Neuronal stem cell (in vitro differentiated cells): Measurements from ENCODE around the gene CGRRF1. TPM values are rescaled to one million over a fixed set of nuclear protein-coding genes. Genes with fewer than 3 reads are reported as not detected.
A peak's percentile ranks its signal among the peaks of the same experiment; 100 is the strongest.

Experiments used
- DNase-seq: peaks from one replicate; pipeline ENCODE4 v3.0.0-alpha.2; 2013; ENCODE audit warnings: low spot score
- H2AFZ ChIP-seq: one replicate; pipeline ENCODE4 v1.6.1; 2013; ENCODE audit warnings: mild to moderate bottlenecking, low read length, inconsistent platforms
- H2AK5ac ChIP-seq: 2 replicates; pipeline ENCODE4 v1.6.1; 2013; ENCODE audit warnings: low read depth, mild to moderate bottlenecking, inconsistent platforms, low read length, moderate library complexity, mixed read lengths
- H2BK120ac ChIP-seq: 2 replicates; pipeline ENCODE4 v1.6.1; 2013; ENCODE audit warnings: low read depth, mild to moderate bottlenecking, inconsistent platforms, low read length, moderate library complexity, mixed read lengths
- H2BK12ac ChIP-seq: one replicate; pipeline ENCODE4 v1.6.1; 2013; ENCODE audit warnings: low read length, inconsistent platforms
- H2BK15ac ChIP-seq: 2 replicates; pipeline ENCODE4 v1.6.1; 2013; ENCODE audit warnings: mild to moderate bottlenecking, low read length, inconsistent platforms, mixed read lengths
- H2BK5ac ChIP-seq: one replicate; pipeline ENCODE4 v1.6.1; 2013; ENCODE audit warnings: inconsistent platforms, mild to moderate bottlenecking, low read length, moderate library complexity
- H3K14ac ChIP-seq: one replicate; pipeline ENCODE4 v1.6.1; 2013; ENCODE audit warnings: low read length, inconsistent platforms
- H3K18ac ChIP-seq: 2 replicates; pipeline ENCODE4 v1.6.1; 2013; ENCODE audit warnings: low read length, inconsistent platforms
- H3K23ac ChIP-seq: 2 replicates; pipeline ENCODE4 v1.6.1; 2013; ENCODE audit warnings: low read depth, mild to moderate bottlenecking, mixed read lengths, low read length, inconsistent platforms; ENCODE audit not compliant: poor library complexity
- H3K27ac ChIP-seq: replicated peaks from 3 replicates; pipeline ENCODE4 v1.5.1; 2013; ENCODE audit warnings: low read length, inconsistent platforms
- H3K27me3 ChIP-seq, 3 experiments: 2 replicates each; pipeline ENCODE4 v1.6.1; 2013; ENCODE audit warnings: low read length in 3 of 3, mild to moderate bottlenecking in 2 of 3, inconsistent platforms in 1 of 3, low read depth in 1 of 3, mixed read lengths in 1 of 3, moderate library complexity in 1 of 3; ENCODE audit not compliant: control insufficient read depth in 3 of 3, insufficient read depth in 3 of 3
- H3K36me3 ChIP-seq, 2 donors: replicated peaks in 1 of 2; 2 replicates each; pipeline ENCODE4 v1.6.1; 2013; ENCODE audit warnings: low read length in 2 of 2; ENCODE audit not compliant: control insufficient read depth in 2 of 2, insufficient read depth in 2 of 2
- H3K4ac ChIP-seq: 2 replicates; pipeline ENCODE4 v1.6.1; 2013; ENCODE audit warnings: inconsistent platforms, mild to moderate bottlenecking, low read length, moderate library complexity
- H3K4me1 ChIP-seq, 2 donors: 1 replicate in 1 of 2; 2 replicates in 1 of 2; pipeline ENCODE4 v1.6.1; 2013; ENCODE audit warnings: low read length in 2 of 2, low read depth in 1 of 2; ENCODE audit not compliant: control insufficient read depth in 2 of 2, insufficient read depth in 1 of 2
- H3K4me2 ChIP-seq: one replicate; pipeline ENCODE4 v1.6.1; 2013; ENCODE audit warnings: mild to moderate bottlenecking, low read length, inconsistent platforms; ENCODE audit not compliant: insufficient read depth, poor library complexity, severe bottlenecking
- H3K4me3 ChIP-seq, 2 donors: 2 replicates each; pipeline ENCODE4 v1.5.1; 2013; ENCODE audit warnings: low read length in 2 of 2, mild to moderate bottlenecking in 2 of 2, inconsistent platforms in 1 of 2, moderate library complexity in 1 of 2
- H3K79me1 ChIP-seq: one replicate; pipeline ENCODE4 v1.6.1; 2013; ENCODE audit warnings: low read depth, mild to moderate bottlenecking, inconsistent platforms, low read length, moderate library complexity
- H3K9ac ChIP-seq: one replicate; pipeline ENCODE4 v1.6.1; 2013; ENCODE audit warnings: mild to moderate bottlenecking, low read depth, low read length, inconsistent platforms; ENCODE audit not compliant: poor library complexity
- H3K9me3 ChIP-seq, 2 donors: replicated peaks in 1 of 2; 2 replicates each; pipeline versions ENCODE3 to v1.6.1; 2013; ENCODE audit warnings: low read length in 2 of 2, mild to moderate bottlenecking in 2 of 2, inconsistent platforms in 1 of 2, low read depth in 1 of 2, mixed read lengths in 1 of 2, moderate library complexity in 1 of 2; ENCODE audit not compliant: control insufficient read depth in 2 of 2, insufficient read depth in 1 of 2
- H4K8ac ChIP-seq: one replicate; pipeline ENCODE4 v1.6.1; 2013; ENCODE audit warnings: low read depth, mild to moderate bottlenecking, inconsistent platforms, low read length, moderate library complexity
- H4K91ac ChIP-seq: one replicate; pipeline ENCODE4 v1.6.1; 2013; ENCODE audit warnings: low read length, low read depth, mild to moderate bottlenecking, inconsistent platforms; ENCODE audit not compliant: poor library complexity
- WGBS, 2 donors: extraction: QIAGEN DNeasy Blood & Tissue Kit; methylation state at CpG; one replicate each; pipeline ENCODE4 v1.1.7; 2013; ENCODE audit warnings: missing lambda C conversion rate in 2 of 2, mixed read lengths in 1 of 2; ENCODE audit not compliant: insufficient read length in 2 of 2, insufficient replicate concordance in 1 of 2; ENCODE audit errors: extremely low coverage in 2 of 2; 5-methylcytosine and 5-hydroxymethylcytosine counted together
- polyA plus RNA-seq, 2 experiments: library from polyadenylated mRNA; stranded (reverse); fragments of 200-250 nt; gene quantifications; one replicate each; pipeline ENCODE4 v1.2.3, GENCODE V29; 2013

Gene CGRRF1, protein sequence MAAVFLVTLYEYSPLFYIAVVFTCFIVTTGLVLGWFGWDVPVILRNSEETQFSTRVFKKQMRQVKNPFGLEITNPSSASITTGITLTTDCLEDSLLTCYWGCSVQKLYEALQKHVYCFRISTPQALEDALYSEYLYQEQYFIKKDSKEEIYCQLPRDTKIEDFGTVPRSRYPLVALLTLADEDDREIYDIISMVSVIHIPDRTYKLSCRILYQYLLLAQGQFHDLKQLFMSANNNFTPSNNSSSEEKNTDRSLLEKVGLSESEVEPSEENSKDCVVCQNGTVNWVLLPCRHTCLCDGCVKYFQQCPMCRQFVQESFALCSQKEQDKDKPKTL
- 18.5 TPM for polyA plus RNA-seq (2013, experiment 1 of 2)
- polyA plus RNA-seq (2013, experiment 2 of 2): 20.2 TPM

DNA sequence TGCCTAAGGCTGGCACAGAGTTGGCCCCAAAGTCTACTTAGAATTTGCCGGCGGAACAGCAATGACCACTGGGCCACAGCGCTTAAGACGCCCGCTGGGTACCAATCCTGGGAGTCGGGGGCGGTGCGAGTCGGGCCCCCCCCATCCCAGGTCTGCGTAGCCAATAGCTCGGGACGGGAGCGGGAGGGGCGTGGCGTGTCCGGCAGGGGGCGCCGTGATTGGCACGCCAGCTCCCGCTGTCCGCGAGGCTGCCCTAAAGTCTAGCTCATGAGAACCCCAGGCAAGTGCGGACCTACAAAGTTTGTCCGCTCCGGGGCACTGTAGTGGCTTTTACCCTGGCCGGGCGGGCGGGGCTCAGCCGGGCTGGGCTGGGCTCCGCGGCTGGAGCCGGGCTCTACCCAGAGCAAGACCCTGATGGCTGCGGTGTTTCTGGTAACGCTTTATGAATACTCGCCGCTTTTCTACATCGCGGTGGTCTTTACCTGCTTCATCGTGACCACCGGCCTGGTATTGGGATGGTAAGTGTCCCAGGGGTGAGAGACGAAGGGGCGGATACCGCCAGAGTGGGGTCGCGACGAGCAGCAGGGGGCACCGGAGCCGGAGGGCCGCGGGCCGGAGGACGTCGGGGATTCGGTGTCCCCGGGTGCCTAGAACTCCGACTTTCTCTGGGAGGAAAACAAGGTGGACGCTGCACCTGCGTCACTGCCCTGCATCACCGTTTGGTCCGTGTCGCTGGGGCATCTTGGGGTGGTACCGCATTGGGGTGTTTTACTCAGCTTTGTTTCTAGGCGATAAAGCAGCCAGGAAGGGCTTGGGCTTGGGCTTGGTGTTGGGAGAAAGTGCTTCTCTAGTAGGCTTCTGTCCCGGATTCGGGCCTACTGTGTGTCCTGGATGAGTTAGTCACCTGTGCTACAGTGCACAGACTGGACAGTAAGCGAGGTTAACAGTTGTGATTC lies at the start of gene CGRRF1:
Gene CGRRF1 (plus strand): TSS at position 361 of the 956 bp plus-strand sequence. CDS start 54 bp downstream, at position 415.
- H3K36me3 ChIP-seq: peaks cover 2 to 3% of the 10 kb centered on the region in 2 donors
- H3K79me1 ChIP-seq: peaks cover 8% of the 10 kb centered on the region
- H2AK5ac ChIP-seq: peak within 1 kb of the TSS; percentile 42
- peak within 1 kb of the TSS; percentile 52 for H4K8ac ChIP-seq
- peak; percentile 97 for DNase-seq
- no peak within 1 kb of the TSS for H4K91ac ChIP-seq
- H3K4me1 ChIP-seq: peaks cover 1 to 7% of the 10 kb centered on the region in 2 donors
- H3K27ac ChIP-seq: peak within 1 kb of the TSS; percentile 67
- no CpG with 5 or more reads among the region's 66 CpGs for WGBS, 2 donors
- H3K9ac ChIP-seq: peak within 1 kb of the TSS; percentile 97
- H3K27me3 ChIP-seq: peaks cover 0 to 14% (median 3%) of the 10 kb centered on the region in 3 experiments
- peak within 1 kb of the TSS; percentile 97 for H3K18ac ChIP-seq
- peak within 1 kb of the TSS; percentile 92 for H2AFZ ChIP-seq
- peak within 1 kb of the TSS; percentile 88 for H2BK5ac ChIP-seq
- H3K9me3 ChIP-seq: no peaks in the 10 kb centered on the region
- H3K23ac ChIP-seq: peak within 1 kb of the TSS; percentile 44
- H2BK15ac ChIP-seq: peak within 1 kb of the TSS; percentile 30
- H2BK12ac ChIP-seq: no peak within 1 kb of the TSS
- H3K14ac ChIP-seq: peak within 1 kb of the TSS; percentile 40
- H3K4me2 ChIP-seq: peak within 1 kb of the TSS; percentile 89
- H3K4me3 ChIP-seq: peak within 1 kb of the TSS; percentile 87 to 98
- peak within 1 kb of the TSS; percentile 16 for H2BK120ac ChIP-seq
- H3K4ac ChIP-seq: peak within 1 kb of the TSS; percentile 40

DNA sequence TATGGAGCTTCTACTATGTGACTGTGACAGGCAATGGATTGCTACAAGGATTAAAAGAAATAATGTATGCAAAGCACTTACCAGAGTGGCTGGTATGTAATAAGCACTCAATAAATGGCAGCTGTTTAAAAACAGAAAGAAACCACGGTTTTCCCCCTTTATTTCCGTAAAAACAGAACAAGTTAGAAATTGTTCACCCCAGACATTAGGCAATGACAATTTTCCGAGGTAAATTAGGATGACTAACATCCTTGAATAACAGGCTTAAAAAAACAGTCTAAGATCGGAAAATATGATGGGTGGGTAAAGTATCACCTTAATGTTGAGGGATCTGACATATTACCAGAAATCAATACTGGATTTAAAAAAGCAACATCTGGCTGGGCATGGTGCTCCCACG lies 47.7 kb upstream of the CGRRF1 start:
- no peak for DNase-seq
- H2BK15ac ChIP-seq: no peak overlapping the region
- H3K9me3 ChIP-seq: peaks cover 9 to 12% of the 10 kb centered on the region in 2 donors
- no peak overlapping the region for H2AK5ac ChIP-seq
- no peaks in the 10 kb centered on the region for H3K36me3 ChIP-seq
- H3K27ac ChIP-seq: no peak overlapping the region
- no peak overlapping the region for H3K14ac ChIP-seq
- H2AFZ ChIP-seq: no peak overlapping the region
- no peak overlapping the region for H3K23ac ChIP-seq
- H3K4ac ChIP-seq: no peak overlapping the region
- H4K8ac ChIP-seq: no peak overlapping the region
- H2BK120ac ChIP-seq: no peak overlapping the region
- no peak overlapping the region for H4K91ac ChIP-seq
- WGBS, 2 donors: no CpG with 5 or more reads among the region's 5 CpGs
- no peak overlapping the region for H3K9ac ChIP-seq
- H3K27me3 ChIP-seq: no peaks in the 10 kb centered on the region
- no peak overlapping the region for H3K4me3 ChIP-seq
- H3K79me1 ChIP-seq: no peaks in the 10 kb centered on the region
- no peak overlapping the region for H3K4me2 ChIP-seq
- H3K4me1 ChIP-seq: no peaks in the 10 kb centered on the region
- no peak overlapping the region for H2BK5ac ChIP-seq
- H2BK12ac ChIP-seq: no peak overlapping the region
- H3K18ac ChIP-seq: no peak overlapping the region

DNA sequence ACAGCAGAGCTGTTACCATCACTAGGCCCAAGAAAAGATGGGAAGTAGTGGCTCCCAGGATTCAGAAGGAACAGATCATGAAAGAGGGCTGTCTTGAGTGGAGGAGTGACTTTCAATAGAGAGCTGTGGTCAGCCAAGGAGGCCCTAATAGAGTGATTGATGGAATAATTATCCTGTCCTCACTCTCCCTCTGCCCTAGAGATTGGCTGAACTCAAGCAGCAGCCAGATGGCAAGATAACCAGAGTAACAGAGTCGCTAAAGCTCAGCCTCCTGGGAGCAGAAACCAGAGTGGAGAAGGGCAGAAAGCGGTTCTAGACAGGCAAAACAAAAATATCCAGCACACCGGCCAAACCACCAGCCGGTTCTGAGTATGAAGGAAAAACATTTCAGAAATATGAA lies 44.1 kb upstream of the CGRRF1 start:
- Histone ChIP-seq H4K91ac (no peak overlapping the region), H3K23ac (no peak overlapping the region), H2BK12ac (no peak overlapping the region), H3K4ac (no peak overlapping the region), H2AFZ (no peak overlapping the region), H2BK120ac (no peak overlapping the region), H3K4me1 (no peaks in the 10 kb centered on the region), H3K36me3 (peaks cover 0 to 2% of the 10 kb centered on the region in 2 donors), H3K27ac (no peak overlapping the region), H3K4me3 (no peak overlapping the region), H3K14ac (no peak overlapping the region), H4K8ac (no peak overlapping the region), H3K79me1 (no peaks in the 10 kb centered on the region), H3K4me2 (no peak overlapping the region), H2AK5ac (no peak overlapping the region), H3K9me3 (peaks cover 5 to 9% of the 10 kb centered on the region in 2 donors), H3K18ac (no peak overlapping the region), H2BK5ac (no peak overlapping the region), H2BK15ac (no peak overlapping the region), H3K27me3 (no peaks in the 10 kb centered on the region), H3K9ac (no peak overlapping the region)
- no peak for DNase-seq
- WGBS, 2 donors: no CpG with 5 or more reads among the region's 4 CpGs

DNA sequence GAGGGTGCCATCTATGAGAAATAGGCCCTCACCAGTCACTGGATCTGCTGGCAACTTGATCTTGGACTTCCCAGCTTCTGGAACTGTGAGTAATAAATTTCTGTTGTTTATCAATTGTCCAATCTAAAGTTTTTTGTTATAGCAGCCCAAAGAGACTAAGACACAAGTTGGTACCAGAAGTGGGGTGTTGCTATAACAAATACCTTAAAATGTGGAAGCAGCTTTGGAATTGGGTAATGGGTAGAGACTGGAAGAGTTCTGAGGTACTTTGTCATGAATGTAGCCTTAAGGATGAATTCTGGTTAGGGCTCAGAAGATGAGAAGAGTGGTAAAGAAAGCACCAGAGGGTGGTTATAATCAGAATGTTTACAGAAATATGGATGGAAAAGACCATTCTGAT lies 42.4 kb upstream of the CGRRF1 start:
- peaks cover 5 to 9% of the 10 kb centered on the region in 2 donors for H3K9me3 ChIP-seq
- no peak overlapping the region for H4K91ac ChIP-seq

More for the DNA sequence above, 42.4 kb upstream of the CGRRF1 start:
- Histone ChIP-seq H3K4me1 (peaks cover 0 to 6% of the 10 kb centered on the region in 2 donors), H3K9ac (no peak overlapping the region), H2BK5ac (no peak overlapping the region), H2AK5ac (no peak overlapping the region), H4K8ac (no peak overlapping the region), H3K14ac (no peak overlapping the region), H3K4me3 (no peak overlapping the region), H2BK120ac (no peak overlapping the region), H3K36me3 (peaks cover 0 to 2% of the 10 kb centered on the region in 2 donors), H2BK12ac (no peak overlapping the region), H3K79me1 (no peaks in the 10 kb centered on the region), H3K4me2 (no peak overlapping the region), H3K4ac (no peak overlapping the region), H3K23ac (no peak overlapping the region), H2AFZ (no peak overlapping the region), H3K27me3 (no peaks in the 10 kb centered on the region), H2BK15ac (no peak overlapping the region), H3K18ac (no peak overlapping the region), H3K27ac (no peak overlapping the region)
- no peak for DNase-seq
